GM18511 (cell line): ENCODE measurements around the gene CDYL.
"Not testable (repeated sequence)": the region's sequence is repeated elsewhere in the genome, so short reads cannot be mapped to it uniquely, and the experiment has no call there.

Experiments used
- ATAC-seq: cut with Tn5 transposase; IDR thresholded peaks from one replicate; pipeline ENCODE4 v1.9.1; 2021; ENCODE audit warnings: mild to moderate bottlenecking, moderate library complexity; ENCODE audit not compliant: unreplicated experiment

CDYL gene

GRCh38 chr6:4829089-4829488 is 52.9 kb downstream of the CDYL start:
- no peak for ATAC-seq

- not testable (repeated sequence) for ATAC-seq
These were observed 59.3 kb downstream of the CDYL start for GRCh38 chr6:4835540-4835939.

- ATAC-seq, result no peak
These were observed 64.0 kb downstream of the CDYL start for GRCh38 chr6:4840169-4840568.

GRCh38 chr6:4844108-4844507 is 67.9 kb downstream of the CDYL start:
- ATAC-seq, result no peak

- no peak for ATAC-seq
These were observed 70.2 kb downstream of the CDYL start for GRCh38 chr6:4846387-4846786.

GRCh38 chr6:4848382-4849068 is 72.3 kb downstream of the CDYL start:
- no peak for ATAC-seq

- no peak for ATAC-seq
These were observed 73.2 kb downstream of the CDYL start for GRCh38 chr6:4849226-4850022.

- no peak for ATAC-seq
These were observed 74.8 kb downstream of the CDYL start for GRCh38 chr6:4851035-4851434.

- ATAC-seq, result not testable (repeated sequence)
These were observed 76.0 kb downstream of the CDYL start for GRCh38 chr6:4852186-4852585.

GRCh38 chr6:4852938-4853337 is 76.7 kb downstream of the CDYL start:
- no peak for ATAC-seq

GRCh38 chr6:4853349-4853748 is 77.1 kb downstream of the CDYL start:
- no peak for ATAC-seq

- ATAC-seq, result no peak
These were observed 77.7 kb downstream of the CDYL start for GRCh38 chr6:4853782-4854511.

- no peak for ATAC-seq
These were observed 80.6 kb downstream of the CDYL start for GRCh38 chr6:4856785-4857184.

- no peak for ATAC-seq
These were observed 82.2 kb downstream of the CDYL start for GRCh38 chr6:4858194-4859015.

GRCh38 chr6:4860387-4860786 is 84.2 kb downstream of the CDYL start:
- ATAC-seq, result no peak

GRCh38 chr6:4861564-4861963 is 85.4 kb downstream of the CDYL start:
- ATAC-seq, result no peak

- ATAC-seq, result no peak
These were observed 88.3 kb downstream of the CDYL start for GRCh38 chr6:4864519-4864918.

- ATAC-seq, result not testable (repeated sequence)
These were observed 88.8 kb downstream of the CDYL start for GRCh38 chr6:4865006-4865405.

- no peak for ATAC-seq
These were observed 94.8 kb downstream of the CDYL start for GRCh38 chr6:4870821-4871494.

GRCh38 chr6:4871825-4872224 is 95.6 kb downstream of the CDYL start:
- ATAC-seq, result no peak
